Fibroblast of skin of abdomen (primary cell): Measurements from ENCODE around the gene PAQR5. TPM values are rescaled to one million over a fixed set of nuclear protein-coding genes. Genes with fewer than 3 reads are reported as not detected.
"Not testable (repeated sequence)": the region's sequence is repeated elsewhere in the genome, so short reads cannot be mapped to it uniquely, and the experiment has no call there.

ENCODE experiments used
- DNase-seq: peaks from one replicate; pipeline ENCODE4 v3.0.0-alpha.2; 2013
- polyA plus RNA-seq, 2 experiments: library from polyadenylated mRNA; unstranded; fragments of 120-200 nt; gene quantifications; one replicate each; pipeline ENCODE4 v1.2.1, GENCODE V29; 2013; ENCODE audit not compliant: insufficient read length in 2 of 2

PAQR5 gene, protein sequence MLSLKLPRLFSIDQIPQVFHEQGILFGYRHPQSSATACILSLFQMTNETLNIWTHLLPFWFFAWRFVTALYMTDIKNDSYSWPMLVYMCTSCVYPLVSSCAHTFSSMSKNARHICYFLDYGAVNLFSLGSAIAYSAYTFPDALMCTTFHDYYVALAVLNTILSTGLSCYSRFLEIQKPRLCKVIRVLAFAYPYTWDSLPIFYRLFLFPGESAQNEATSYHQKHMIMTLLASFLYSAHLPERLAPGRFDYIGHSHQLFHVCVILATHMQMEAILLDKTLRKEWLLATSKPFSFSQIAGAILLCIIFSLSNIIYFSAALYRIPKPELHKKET
- 1.9 TPM for polyA plus RNA-seq (2013, experiment 1 of 2; ENCODE audit: insufficient read length)
- 1.3 TPM for polyA plus RNA-seq (2013, experiment 2 of 2; ENCODE audit: insufficient read length)

DNA sequence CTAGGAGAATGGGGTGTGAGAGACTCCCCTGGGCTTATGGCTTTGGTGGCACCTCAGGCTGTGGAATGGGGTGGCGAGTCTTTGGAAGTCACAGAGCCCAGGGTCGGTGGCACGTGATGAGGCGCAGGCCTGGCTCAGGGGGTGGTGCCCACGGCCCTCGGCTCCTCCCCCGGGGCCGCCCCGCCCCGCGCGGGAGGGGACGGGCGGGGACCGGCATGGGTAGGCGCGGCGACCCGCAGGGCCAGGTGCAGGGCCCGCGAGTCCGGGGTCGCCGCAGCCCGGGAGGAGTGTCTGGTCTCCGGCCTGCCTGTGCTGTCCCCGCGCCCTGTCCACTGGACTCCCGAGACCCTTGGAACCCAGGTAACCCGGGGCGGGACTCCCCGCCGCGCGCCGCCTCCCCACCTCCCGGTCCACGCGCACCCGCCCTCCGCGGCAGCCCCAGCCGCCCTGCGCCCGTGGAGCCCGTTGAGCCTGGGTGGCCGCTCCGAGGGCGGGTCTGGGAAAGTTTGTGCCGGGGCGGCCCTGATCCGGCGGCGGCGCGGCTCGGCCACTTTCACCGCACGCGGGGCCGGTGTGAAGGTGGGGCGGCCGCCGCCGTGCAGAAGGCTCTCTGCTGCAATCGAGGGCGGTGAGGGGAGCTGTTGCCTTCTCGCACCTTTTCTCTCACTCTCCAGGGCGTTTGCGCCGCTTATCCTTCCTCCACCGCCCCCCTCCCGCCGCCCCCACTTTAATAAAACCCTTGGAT lies at the start of gene PAQR5:
TSS of gene PAQR5 (plus strand) at position 216 of the 745 bp plus-strand sequence. CDS start 61,169 bp downstream, outside the sequence.
- no peak for DNase-seq

DNA sequence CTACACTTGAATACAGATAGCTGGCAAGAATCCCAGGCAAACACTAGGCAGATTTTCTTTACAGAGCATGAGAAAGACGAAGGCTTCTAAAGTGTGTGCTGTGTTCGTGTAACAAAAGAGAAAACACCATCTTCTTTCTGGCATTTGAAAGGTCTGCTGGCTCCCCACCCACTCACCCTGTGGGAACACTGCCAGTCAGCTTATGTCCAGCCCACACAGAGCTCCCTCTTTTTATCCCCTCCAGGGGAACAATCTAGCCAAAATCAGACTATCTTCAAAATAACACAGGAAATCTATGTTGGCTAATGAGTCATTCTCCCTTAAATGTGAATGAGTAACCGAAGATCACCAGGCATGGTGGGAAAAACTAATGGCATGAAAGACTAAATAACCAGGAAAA lies 45.6 kb upstream of the PAQR5 start:
- peak; percentile 83 for DNase-seq

DNA sequence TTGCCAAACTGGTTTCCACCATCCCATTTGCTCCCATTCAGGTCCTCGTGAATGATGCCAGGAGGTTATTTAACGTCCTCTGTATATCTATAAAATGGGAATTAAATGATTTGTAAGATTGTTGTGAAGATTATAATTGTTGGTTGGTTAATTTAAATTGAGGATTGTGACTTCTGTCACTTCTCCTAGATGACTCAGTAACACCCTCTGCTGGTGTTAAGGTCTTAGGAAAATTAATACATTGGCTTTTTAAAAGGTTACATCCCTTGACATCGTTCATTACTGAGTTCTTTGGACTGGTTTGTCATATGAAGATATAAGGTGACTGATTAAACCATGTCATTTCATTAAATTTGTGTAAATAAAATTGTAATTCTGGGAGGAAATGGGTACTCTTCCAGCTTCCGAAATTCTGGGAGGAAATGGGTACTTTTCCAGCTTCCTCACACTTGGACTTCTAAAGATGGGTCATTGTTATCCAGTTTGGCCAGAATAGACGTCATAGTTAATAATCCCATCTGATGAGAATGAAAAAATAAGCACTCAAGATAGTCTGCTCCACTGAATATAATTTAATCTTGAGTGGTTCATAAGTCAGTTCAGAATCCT lies 33.3 kb upstream of the PAQR5 start:
- DNase-seq, result peak; percentile 18

- DNase-seq, result no peak
Observed at GRCh38 chr15:69271217-69271616, 27.5 kb upstream of the PAQR5 start.

GRCh38 chr15:69272139-69272538 lies 26.6 kb upstream of the PAQR5 start:
- DNase-seq, result no peak

DNA sequence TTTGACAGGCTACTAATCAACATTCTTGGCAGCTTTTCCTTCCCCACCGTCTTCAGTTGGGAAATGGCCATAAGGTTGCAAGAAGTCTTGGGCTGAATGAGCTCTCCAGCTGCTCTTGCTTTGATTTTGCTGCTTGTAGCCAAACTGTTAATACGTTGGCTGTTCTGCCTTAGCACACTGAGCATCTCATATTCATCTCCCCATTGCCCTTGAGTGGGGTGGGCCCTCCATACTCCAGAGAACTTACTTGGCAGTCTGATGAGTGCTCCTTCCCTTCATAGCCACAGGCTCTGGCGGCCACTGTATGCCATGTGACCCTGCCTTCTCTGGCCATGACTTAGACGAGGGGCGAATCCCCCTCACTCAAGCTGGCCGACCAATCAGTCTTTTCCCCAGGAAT lies 25.8 kb upstream of the PAQR5 start:
- DNase-seq, result no peak

DNA sequence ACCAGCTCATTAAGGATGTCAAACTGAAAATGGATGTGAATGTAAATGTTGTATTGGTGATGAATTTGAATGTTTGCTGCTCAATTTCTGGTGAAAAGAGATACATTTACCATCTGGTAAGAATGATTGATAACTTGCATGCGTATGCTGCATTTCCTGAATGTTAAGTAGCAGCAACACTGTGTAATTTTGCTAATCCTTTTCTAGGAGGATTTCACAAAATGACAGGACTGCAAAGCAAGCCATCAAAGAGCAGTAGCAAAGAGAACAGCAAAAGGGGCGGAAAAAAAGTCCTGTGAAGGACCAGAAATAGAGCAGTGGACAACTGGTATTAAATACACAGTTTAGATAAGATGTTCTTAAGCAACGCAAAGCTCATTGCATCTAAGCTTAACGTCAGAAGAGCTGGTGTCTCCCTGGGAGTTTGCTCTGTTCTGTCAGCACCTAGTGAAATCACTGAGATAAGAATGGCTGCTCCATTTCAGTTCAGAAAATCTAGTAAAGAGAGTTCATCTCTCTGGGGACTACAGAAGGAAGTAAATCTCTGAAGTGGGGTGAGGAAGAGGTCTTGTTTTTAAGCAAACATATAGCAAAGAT lies 23.5 kb upstream of the PAQR5 start:
- DNase-seq, result no peak

GRCh38 chr15:69275933-69276560 lies 22.7 kb upstream of the PAQR5 start:
- DNase-seq, result no peak

- DNase-seq, result no peak
Observed at GRCh38 chr15:69277316-69277715, 21.4 kb upstream of the PAQR5 start.

GRCh38 chr15:69279636-69280035 lies 19.1 kb upstream of the PAQR5 start:
- no peak for DNase-seq

DNA sequence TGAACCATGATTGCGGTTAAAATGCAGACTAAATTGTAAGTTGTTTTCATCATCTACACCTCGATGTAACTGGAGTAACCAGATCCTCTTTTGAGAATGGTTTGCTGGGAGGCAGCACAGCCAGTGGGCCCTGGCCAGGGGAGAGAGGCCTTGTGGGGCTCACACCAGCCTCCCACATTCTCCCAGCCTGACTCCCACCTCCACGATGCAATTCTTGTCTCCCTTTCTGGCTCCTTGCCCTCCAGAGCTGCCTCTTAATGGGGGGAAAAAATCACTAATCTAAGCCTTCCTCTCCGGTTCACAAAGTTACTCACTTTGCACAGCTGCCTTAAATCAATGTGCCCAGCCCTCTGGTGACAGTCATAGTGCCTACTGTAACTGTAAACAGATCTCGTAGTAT lies 17.9 kb upstream of the PAQR5 start:
- DNase-seq, result peak; percentile 53

DNA sequence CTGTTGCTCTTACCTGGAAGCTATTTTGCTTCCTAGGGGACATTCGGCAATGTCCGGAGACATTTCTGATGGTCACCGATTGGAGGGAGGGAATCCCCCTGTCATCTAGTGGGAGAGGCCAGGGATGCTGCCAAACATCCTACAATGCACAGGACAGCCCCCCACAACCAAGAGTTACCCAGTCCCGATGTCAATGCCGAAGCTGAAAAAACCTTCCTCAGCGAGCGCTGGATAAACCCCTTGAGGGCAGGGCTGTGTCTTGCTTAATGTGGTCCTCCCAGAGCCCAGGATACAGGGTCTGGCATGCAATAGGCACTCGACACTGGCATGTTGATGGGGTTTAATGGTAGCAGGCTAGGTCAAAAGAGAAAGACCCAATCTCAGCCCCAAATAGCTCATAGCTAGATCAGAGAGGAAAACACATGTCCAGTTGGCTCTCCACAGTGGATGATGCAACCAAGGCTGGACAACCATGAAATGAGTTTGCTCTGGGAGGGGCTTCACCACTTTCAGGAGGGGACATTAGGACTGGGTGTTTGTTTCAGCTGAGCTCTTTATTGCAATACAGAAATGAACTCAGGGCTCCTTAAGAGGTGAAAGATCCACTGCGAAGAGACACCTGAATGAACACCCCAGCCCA lies 16.5 kb upstream of the PAQR5 start:
- DNase-seq, result no peak

DNA sequence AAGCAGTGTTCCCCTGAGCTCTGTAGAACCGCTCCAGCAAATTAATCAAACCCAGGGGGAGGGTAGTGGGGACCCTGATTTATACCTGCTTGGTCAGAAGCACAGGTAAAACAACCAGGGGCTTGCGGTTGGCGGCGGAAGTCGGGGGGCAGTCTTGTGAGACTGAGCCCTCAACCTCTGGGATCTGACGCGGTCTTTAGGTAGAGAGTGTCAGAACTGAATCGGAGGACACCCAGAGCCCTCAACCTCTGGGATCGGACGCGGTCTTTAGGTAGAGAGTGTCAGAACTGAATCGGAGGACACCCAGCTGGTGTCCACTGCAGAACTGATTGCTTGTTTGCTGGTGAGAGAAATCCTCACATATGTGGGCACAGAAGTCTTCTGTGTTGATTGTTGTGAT lies 12.9 kb upstream of the PAQR5 start:
- DNase-seq, result no peak

DNA sequence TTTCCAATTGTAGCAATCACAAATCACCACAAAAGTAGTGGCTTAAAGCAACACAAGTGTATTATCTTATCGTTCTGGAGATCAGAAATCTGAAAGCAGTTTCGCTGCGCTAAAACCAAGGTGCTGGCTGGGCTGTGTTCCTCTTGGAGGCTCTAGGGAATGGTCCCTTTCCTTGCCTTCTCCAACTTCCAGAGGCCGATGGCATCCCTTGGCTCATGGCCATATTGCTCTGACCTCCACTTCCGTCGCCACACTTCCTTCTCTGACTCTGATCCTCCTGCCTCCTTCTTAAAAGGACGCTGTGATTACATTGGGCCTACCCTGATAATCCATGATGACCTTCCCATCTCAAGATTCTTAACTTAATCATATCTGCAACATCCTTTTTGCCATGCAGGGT lies 10.7 kb upstream of the PAQR5 start:
- no peak for DNase-seq

DNA sequence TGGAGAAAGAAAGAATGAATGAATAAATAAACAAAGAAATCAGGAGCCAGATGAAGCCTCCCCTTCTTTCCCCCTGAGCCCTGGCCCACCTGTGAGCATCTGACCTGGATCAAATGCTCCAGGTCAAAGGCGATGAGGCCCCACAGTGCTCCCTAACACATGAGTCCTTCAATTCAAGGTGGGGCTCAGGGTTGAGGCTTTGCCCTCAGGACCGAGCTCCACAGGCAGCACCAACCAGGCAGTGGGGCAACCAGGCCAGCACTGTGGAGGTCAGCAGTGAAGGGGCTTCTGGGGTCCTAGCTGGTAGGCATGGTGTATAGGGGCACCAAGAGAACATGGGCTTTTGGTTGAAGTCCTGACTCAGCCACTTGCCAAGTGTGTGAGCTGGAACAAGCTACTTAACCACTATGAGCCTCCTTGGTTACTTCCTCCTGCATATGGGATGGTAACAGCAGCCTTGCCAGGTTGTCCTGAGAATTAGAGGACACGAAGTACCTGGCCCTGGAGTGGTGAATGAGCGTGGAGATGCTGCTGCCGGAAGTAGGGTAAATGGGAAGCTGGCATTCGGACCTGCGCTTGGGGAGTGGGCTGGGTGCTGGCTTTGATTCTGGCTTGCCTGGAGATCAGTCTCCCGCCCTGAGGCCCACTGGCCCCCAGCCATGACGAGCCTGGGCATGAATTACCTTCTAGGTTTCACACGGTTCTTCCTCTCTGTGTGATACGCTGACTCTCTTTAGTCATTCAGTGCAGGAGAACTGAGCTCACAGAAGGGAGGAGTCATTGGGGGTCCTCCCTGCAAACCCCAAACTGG lies 10.0 kb upstream of the PAQR5 start:
- no peak for DNase-seq

GRCh38 chr15:69289342-69290146 lies 9.2 kb upstream of the PAQR5 start:
- DNase-seq, result no peak

DNA sequence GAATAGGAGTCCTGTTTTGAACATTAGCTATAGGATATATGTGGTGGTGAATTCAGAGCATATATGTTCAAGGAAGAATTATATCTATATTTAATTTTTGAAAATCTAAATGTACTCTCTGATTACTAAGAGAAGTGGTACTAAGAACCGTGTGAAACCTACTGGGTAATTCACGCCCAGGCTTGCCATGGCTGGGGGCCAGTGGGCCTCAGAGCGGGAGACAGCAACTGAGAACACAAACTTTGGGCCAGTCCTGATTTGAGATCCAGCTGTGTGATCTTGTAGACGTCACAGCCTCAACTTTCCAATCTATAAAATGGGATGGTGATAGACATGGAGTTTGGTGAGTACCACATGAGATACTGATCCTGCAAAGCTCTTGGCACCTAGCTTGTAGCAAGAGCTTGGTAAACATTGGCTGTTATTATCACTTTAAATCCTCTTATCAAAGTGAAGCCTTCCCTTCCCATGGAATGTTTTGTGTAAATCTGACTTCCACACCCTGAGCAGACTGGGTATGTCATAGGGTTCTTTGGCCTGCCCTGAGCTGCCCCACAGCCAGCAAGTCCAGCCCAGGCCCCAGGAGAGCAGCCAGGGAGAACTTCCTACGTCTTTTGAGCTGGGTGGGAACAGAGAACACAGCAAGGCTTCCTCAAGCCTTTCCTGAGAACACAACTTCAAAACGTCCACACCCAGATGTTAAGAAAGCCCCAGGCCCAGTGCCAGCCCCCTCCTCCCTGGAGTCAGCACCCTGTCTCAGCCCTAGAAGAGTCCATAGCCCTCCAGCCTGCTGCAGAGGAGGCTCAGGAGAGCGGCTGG lies 8.2 kb upstream of the PAQR5 start:
- DNase-seq, result no peak

- DNase-seq, result not testable (repeated sequence)
Observed at GRCh38 chr15:69291651-69292050, 7.1 kb upstream of the PAQR5 start.

GRCh38 chr15:69292826-69293420 lies 5.8 kb upstream of the PAQR5 start:
- no peak for DNase-seq
